Epithelial cell of proximal tubule (primary cell): ENCODE data around the gene APOL1. TPM values are rescaled to one million over a fixed set of nuclear protein-coding genes. Genes with fewer than 3 reads are reported as not detected.

ENCODE experiments used
- DNase-seq: peaks from one replicate; pipeline ENCODE4 v3.0.0-alpha.2; 2011; ENCODE audit warnings: low read depth
- H3K4me3 ChIP-seq: 2 replicates; pipeline ENCODE4 v1.5.1; 2011; ENCODE audit warnings: low read depth, mild to moderate bottlenecking, low read length
- CTCF ChIP-seq: conservative IDR thresholded peaks from 2 replicates; pipeline ENCODE4 v1.5.1; 2012; ENCODE audit warnings: low read depth, mild to moderate bottlenecking, low read length
- total RNA-seq: library from RNA; depleted of rRNA; stranded (reverse); fragments of >200 nt; gene quantifications from 2 replicates; pipeline ENCODE4 v1.2.3, GENCODE V29; 2015

The APOL1 gene
- total RNA-seq, 1 donor from 2014 or later, result 5.7 TPM

GRCh38 chr22:36281781-36282327 lies 28.9 kb downstream of the APOL1 start:
- no peak for DNase-seq
- H3K4me3 ChIP-seq, result no peak overlapping the region
- TF ChIP-seq CTCF, result no peak

GRCh38 chr22:36282328-36282831 lies 29.4 kb downstream of the APOL1 start:
- no peak for TF ChIP-seq CTCF
- no peak for DNase-seq
- no peak overlapping the region for H3K4me3 ChIP-seq

- TF ChIP-seq CTCF, result no peak
- DNase-seq, result no peak
- no peak overlapping the region for H3K4me3 ChIP-seq
Observed at GRCh38 chr22:36284171-36284571, 31.2 kb downstream of the APOL1 start.

DNA sequence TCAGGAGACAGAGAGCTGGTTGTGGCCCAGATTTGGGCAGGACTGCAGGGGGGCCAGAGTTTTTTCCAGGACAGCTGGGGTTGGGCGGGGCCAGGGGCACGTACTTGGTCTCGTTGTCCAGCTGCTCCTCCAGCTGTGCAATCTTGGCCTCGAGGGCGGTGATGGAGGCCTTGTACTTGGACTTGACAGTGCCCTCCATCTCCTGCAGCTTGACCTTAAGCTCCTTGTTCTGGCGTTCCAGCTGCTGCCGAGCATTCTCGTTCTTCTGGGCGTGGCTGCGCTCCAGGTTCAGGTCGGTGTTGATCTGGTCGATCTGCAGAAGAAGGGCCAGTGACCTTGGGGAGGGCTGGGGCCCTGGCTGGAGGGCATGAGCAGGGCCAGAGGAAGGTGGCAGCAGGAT lies 32.1 kb downstream of the APOL1 start:
- no peak for TF ChIP-seq CTCF
- DNase-seq, result no peak
- H3K4me3 ChIP-seq, result no peak overlapping the region

DNA sequence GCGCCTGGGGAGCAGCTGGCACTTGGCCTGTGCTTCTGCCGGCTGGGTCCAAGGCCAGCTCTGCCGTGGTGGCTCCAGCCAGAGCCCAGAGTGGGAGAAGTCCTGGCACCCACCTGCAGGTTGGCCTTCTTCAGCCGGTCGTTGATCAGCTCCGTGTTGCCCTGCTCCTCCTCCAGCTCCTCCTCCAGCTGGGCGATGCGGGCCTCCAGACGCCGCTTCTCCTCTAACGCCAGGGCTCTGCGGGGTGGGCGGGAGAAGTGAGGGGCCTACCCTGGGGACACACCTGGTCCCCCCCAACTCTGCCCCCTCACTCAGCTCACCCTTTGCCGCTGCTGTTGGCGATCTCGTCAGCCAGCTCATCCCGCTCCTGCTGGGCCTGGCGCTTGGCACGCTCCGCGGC lies 32.6 kb downstream of the APOL1 start:
- DNase-seq, result no peak
- TF ChIP-seq CTCF, result no peak

DNA sequence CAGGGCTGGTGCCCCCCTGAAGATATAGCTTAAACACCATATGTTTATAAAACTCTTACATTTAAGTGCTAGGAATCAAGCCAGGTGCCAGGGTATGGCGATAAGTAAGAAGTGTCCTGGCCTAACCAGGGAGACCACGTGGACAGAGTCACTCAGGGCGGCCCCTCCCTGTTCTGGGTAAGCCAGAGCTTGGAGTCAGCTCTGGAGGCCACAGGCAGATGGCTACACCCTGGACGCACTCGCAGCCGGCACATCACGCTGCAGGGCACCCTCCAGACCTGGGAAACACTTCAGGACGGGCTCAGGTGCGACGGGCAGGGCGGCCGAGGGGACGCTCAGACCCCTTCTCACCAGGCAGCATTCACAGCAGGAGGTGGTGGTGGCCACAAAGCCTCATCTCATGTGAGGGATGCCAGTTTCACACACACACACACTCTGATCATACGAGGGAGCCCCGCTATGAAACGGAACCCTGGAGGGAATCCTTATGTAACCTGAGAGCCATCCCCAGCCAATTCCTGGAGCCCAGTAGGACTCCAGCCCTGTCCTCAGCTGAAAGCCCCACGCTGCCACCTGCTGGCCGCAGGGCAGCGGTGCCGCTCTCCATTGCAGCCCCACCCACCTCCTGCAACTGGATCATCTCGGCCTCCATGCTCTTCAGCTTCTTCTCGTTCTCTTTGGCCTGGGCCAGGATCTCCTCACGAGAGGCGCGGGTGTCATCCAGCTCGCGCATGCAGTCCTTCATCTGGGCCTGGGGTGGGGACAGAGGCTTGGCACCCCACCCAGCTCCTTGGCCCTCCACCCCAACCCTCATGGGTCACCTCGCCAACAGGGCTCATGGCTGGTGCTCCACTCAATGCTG lies 33.4 kb downstream of the APOL1 start:
- H3K4me3 ChIP-seq, result no peak overlapping the region
- no peak for DNase-seq
- peak; percentile 92 for TF ChIP-seq CTCF

More for the DNA sequence above, 32.6 kb downstream of the APOL1 start:
- H3K4me3 ChIP-seq, result no peak overlapping the region
